Measurements from ENCODE around the gene SPATA6.

SPATA6 gene

GRCh38 chr1:48263041-48263440 is 209.0 kb downstream of the SPATA6 start:
- DNase-seq (ENCODE audit: low spot score) (no peak), ATAC-seq (ENCODE audit: low read depth) (no peak)
- TF ChIP-seq CTCF (IDR thresholded peaks at IDR 0.05; ENCODE audit: poor library complexity, severe bottlenecking), result no peak
- Histone ChIP-seq H3K9me3 (ENCODE audit: severe bottlenecking) (no peaks in the 10 kb centered on the region), H3K4me1 (ENCODE audit: insufficient read depth, poor library complexity, severe bottlenecking) (no peaks in the 10 kb centered on the region), H3K36me3 (ENCODE audit: low read depth) (no peaks in the 10 kb centered on the region), H3K27ac (ENCODE audit: poor library complexity, severe bottlenecking) (no peak overlapping the region), H3K4me3 (ENCODE audit: severe bottlenecking) (no peak overlapping the region), H3K27me3 (ENCODE audit: insufficient read depth, poor library complexity, severe bottlenecking) (no peaks in the 10 kb centered on the region)

DNA sequence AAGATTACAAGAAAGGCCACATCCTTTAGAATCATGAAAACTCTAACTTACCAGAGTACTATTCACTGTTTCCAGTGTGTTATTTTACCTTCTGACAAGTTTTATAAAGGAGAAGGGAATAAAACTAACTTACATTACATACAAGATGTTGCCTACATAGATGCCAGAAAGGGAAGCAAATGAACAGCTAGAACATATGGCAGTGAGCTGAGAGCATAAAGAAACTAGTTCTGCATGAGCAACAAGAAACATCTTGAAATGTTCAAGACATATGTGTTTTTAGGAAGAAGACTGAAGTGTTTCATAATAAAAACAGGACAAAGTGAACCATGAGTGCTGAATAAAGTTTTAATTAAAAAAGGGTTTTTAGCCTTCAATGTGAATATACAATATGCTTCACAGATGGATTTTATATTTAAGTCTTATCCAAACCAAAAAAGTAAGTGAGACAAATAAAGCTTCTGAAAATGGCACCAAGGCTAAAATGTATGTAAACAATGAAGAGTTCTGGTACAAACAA is 210.1 kb downstream of the SPATA6 start:
- H3K36me3 ChIP-seq (ENCODE audit: low read depth), result no peaks in the 10 kb centered on the region
- H3K27me3 ChIP-seq (ENCODE audit: insufficient read depth, poor library complexity, severe bottlenecking), result no peaks in the 10 kb centered on the region
- no peak overlapping the region for H3K27ac ChIP-seq (ENCODE audit: poor library complexity, severe bottlenecking)
- H3K4me3 ChIP-seq (ENCODE audit: severe bottlenecking), result no peak overlapping the region
- TF ChIP-seq CTCF (IDR thresholded peaks at IDR 0.05; ENCODE audit: poor library complexity, severe bottlenecking), result no peak
- H3K4me1 ChIP-seq (ENCODE audit: insufficient read depth, poor library complexity, severe bottlenecking), result no peaks in the 10 kb centered on the region
- H3K9me3 ChIP-seq (ENCODE audit: severe bottlenecking), result no peaks in the 10 kb centered on the region
- no peak for ATAC-seq (ENCODE audit: low read depth)
- DNase-seq (ENCODE audit: low spot score), result no peak

DNA sequence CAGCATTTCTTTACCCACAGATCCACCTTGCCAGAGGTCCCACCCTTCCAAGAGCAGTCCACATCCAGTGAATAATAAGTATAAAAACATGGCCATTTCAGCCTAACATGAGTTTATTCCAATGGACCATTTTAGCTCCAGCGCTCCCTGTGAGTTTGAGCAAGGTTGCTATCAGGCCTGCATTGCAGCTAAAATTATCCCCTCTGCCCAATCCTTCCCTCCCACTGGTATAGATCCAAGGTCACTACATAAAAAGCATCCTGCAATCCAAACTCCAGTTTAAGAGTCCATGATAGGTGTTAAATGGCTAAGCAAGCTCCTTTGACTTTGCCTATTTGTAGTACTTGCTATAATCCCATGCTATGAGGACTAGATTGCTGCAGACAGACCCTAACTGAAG is 213.9 kb downstream of the SPATA6 start:
- Histone ChIP-seq H3K27ac (ENCODE audit: poor library complexity, severe bottlenecking) (no peak overlapping the region), H3K4me3 (ENCODE audit: severe bottlenecking) (no peak overlapping the region), H3K36me3 (ENCODE audit: low read depth) (no peaks in the 10 kb centered on the region), H3K4me1 (ENCODE audit: insufficient read depth, poor library complexity, severe bottlenecking) (no peaks in the 10 kb centered on the region), H3K27me3 (ENCODE audit: insufficient read depth, poor library complexity, severe bottlenecking) (no peaks in the 10 kb centered on the region), H3K9me3 (ENCODE audit: severe bottlenecking) (no peaks in the 10 kb centered on the region)
- TF ChIP-seq CTCF (IDR thresholded peaks at IDR 0.05; ENCODE audit: poor library complexity, severe bottlenecking), result no peak
- ATAC-seq (ENCODE audit: low read depth) (no peak), DNase-seq (ENCODE audit: low spot score) (no peak)

DNA sequence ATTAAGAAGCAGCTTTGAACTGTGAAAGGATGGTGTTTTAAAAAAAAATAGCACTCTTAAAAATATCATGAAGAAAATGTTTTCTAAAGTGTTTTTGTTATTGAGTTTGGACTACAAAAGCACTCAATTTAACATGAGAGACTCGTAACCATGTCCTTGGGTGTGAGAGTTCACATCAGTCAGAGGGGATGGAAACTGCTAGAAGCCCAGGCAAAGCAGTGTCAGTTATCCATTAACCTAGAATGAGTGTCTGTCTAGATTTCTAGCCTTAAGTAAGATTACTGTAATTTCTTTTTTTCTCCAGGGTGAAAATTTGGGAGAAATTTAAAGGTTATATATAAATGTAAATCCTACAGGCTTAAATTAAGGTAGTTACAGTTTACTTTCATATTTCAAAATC is 217.8 kb downstream of the SPATA6 start:
- no peaks in the 10 kb centered on the region for H3K4me1 ChIP-seq (ENCODE audit: insufficient read depth, poor library complexity, severe bottlenecking)
- no peak overlapping the region for H3K4me3 ChIP-seq (ENCODE audit: severe bottlenecking)
- no peaks in the 10 kb centered on the region for H3K9me3 ChIP-seq (ENCODE audit: severe bottlenecking)
- no peak for ATAC-seq (ENCODE audit: low read depth)
- H3K36me3 ChIP-seq (ENCODE audit: low read depth), result no peaks in the 10 kb centered on the region
- DNase-seq (ENCODE audit: low spot score), result no peak
- no peak for TF ChIP-seq CTCF (IDR thresholded peaks at IDR 0.05; ENCODE audit: poor library complexity, severe bottlenecking)
- H3K27me3 ChIP-seq (ENCODE audit: insufficient read depth, poor library complexity, severe bottlenecking), result no peaks in the 10 kb centered on the region
- no peak overlapping the region for H3K27ac ChIP-seq (ENCODE audit: poor library complexity, severe bottlenecking)

DNA sequence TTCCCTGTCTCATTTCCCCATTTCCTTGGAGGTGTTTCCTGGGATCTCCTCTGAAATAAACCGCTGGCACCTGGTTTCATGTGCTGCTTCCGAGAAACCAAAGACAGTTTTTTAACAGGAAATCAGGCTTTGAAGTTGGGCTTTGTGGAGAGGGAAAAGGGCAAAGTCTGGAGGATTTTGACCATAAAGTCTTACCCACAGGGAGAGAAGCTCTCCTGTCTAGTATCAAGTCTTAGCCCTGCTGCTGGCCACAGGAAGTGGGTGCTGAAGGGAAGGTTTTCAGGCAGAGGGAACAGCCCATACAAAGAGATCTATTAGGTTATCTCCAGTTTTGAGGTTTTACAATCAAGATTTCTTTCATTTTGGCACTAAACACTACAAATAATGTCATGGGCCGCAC is 220.2 kb downstream of the SPATA6 start:
- Histone ChIP-seq H3K4me3 (ENCODE audit: severe bottlenecking) (no peak overlapping the region), H3K4me1 (ENCODE audit: insufficient read depth, poor library complexity, severe bottlenecking) (no peaks in the 10 kb centered on the region), H3K27ac (ENCODE audit: poor library complexity, severe bottlenecking) (no peak overlapping the region), H3K9me3 (ENCODE audit: severe bottlenecking) (no peaks in the 10 kb centered on the region), H3K27me3 (ENCODE audit: insufficient read depth, poor library complexity, severe bottlenecking) (no peaks in the 10 kb centered on the region), H3K36me3 (ENCODE audit: low read depth) (no peaks in the 10 kb centered on the region)
- ATAC-seq (ENCODE audit: low read depth) (no peak), DNase-seq (ENCODE audit: low spot score) (no peak)
- TF ChIP-seq CTCF (IDR thresholded peaks at IDR 0.05; ENCODE audit: poor library complexity, severe bottlenecking), result no peak

Data from RWPE2 (cell line).